ENCODE data around the gene MARK4. TPM values are rescaled to one million over a fixed set of nuclear protein-coding genes. Genes with fewer than 3 reads are reported as not detected.
"Not testable (repeated sequence)": the region's sequence is repeated elsewhere in the genome, so short reads cannot be mapped to it uniquely, and the experiment has no call there.

Gene MARK4
- total and polyA plus RNA-seq, 9 donors, result 14.2 to 53.3 (median 43.1) TPM

DNA sequence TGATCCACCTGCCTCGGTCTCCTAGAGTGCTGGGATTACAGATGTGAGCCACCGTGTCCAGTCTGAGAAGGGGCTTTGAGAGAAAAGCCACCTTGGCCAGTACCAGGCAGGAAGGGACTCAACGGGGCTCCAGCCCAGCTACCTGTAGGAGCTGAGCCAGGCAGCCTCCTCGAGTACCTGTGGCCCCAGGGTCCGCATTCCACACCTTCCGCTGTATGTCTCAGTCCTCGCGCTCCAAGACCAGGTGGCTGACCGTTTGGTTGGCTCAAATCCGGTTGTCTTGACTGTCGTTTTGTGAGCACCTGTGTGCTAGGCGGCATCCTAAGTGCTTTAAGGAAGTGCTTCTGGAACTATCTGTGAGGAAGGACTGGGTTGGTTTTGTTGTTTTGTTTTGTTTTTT lies 16.2 kb downstream of the MARK4 start:
- Histone ChIP-seq H3K27ac (no peak overlapping the region), H3K36me3 (no peaks in the 10 kb centered on the region), H3K4me1 (ENCODE audit: insufficient read depth) (no peaks in the 10 kb centered on the region), H3K27me3 (no peaks in the 10 kb centered on the region), H3K4me3 (no peak overlapping the region), H3K9me3 (no peaks in the 10 kb centered on the region)
- WGBS, 3 donors, result 88 to 90% (median 90%) methylated on average over 12 of the region's 12 CpGs
- TF ChIP-seq, protein P1, sequence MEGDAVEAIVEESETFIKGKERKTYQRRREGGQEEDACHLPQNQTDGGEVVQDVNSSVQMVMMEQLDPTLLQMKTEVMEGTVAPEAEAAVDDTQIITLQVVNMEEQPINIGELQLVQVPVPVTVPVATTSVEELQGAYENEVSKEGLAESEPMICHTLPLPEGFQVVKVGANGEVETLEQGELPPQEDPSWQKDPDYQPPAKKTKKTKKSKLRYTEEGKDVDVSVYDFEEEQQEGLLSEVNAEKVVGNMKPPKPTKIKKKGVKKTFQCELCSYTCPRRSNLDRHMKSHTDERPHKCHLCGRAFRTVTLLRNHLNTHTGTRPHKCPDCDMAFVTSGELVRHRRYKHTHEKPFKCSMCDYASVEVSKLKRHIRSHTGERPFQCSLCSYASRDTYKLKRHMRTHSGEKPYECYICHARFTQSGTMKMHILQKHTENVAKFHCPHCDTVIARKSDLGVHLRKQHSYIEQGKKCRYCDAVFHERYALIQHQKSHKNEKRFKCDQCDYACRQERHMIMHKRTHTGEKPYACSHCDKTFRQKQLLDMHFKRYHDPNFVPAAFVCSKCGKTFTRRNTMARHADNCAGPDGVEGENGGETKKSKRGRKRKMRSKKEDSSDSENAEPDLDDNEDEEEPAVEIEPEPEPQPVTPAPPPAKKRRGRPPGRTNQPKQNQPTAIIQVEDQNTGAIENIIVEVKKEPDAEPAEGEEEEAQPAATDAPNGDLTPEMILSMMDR (IDR thresholded peaks at IDR 0.05), result no peak
- TF ChIP-seq EP300 (IDR thresholded peaks at IDR 0.05), result no peak
- intact Hi-C loops (cut with DNase I), result no loop called here
- no peak for DNase-seq

DNA sequence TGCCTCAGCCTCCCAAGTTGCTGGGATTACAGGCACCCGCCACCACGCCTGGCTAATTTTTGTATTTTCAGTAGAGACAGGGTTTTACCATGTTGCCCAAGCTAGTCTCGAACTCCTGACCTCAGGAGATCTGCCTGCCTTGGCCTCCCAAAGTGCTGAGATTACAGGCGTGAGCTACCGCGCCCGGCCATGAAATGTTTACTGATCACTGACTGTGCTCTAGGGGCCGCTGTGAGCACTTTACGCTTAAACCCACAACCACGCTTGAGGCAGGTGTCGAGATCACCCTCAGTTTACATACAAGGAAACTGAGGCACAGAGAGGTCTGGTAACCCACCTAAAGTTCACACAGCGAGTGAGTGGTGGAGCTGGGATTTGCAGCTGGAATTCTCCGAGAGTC lies 18.9 kb downstream of the MARK4 start:
- not testable (repeated sequence) for DNase-seq; H3K9me3 ChIP-seq; H3K36me3 ChIP-seq; H3K27me3 ChIP-seq; H3K4me1 ChIP-seq (ENCODE audit: insufficient read depth); H3K4me3 ChIP-seq; H3K27ac ChIP-seq
- intact Hi-C loops (cut with DNase I), result loop anchor here in 1 of 4 donors (5.0 kb wide), 1 partner anchor 52 kb away; the partner anchor contains the start of gene CKM
- WGBS, 3 donors, result 91 to 94% (median 92%) methylated on average over 13 of the region's 13 CpGs

DNA sequence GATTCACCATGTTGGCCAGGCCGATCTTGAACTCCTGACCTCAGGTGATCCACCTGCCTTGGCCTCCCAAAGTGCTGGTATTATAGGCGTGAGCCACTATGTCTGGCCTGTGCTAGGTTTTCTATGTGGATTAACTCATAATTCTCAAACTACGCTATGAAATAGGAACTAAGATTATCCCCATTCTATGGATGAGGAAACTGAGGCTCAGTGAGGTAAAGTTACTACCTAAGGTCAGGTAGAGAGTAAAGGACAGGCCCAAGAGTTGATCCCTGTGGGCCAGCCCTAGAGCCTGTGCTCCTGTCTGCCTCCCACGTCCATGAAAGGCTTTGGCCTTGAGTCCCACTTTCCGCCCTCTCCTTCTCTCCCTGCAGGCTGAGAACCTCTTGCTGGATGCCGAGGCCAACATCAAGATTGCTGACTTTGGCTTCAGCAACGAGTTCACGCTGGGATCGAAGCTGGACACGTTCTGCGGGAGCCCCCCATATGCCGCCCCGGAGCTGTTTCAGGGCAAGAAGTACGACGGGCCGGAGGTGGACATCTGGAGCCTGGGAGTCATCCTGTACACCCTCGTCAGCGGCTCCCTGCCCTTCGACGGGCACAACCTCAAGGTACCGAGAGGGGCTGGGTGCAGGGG lies 20.1 kb downstream of the MARK4 start:
- DNase-seq, result no peak
- 61 to 71% (median 62%) methylated on average over 21 of the region's 21 CpGs for WGBS, 3 donors
- Histone ChIP-seq H3K4me1 (ENCODE audit: insufficient read depth) (peaks cover 3% of the 10 kb centered on the region), H3K27ac (no peak overlapping the region), H3K36me3 (no peaks in the 10 kb centered on the region), H3K9me3 (no peaks in the 10 kb centered on the region), H3K4me3 (no peak overlapping the region), H3K27me3 (no peaks in the 10 kb centered on the region)
- intact Hi-C loops (cut with DNase I), result loop anchor here in 1 of 4 donors (5.0 kb wide), 1 partner anchor 51 kb away; the partner anchor contains the start of gene CKM
- TF ChIP-seq EP300 (IDR thresholded peaks at IDR 0.05) (no peak), POLR2A (IDR thresholded peaks at IDR 0.05) (no peak)
- TF ChIP-seq, protein P1 (IDR thresholded peaks at IDR 0.05), result no peak

DNA sequence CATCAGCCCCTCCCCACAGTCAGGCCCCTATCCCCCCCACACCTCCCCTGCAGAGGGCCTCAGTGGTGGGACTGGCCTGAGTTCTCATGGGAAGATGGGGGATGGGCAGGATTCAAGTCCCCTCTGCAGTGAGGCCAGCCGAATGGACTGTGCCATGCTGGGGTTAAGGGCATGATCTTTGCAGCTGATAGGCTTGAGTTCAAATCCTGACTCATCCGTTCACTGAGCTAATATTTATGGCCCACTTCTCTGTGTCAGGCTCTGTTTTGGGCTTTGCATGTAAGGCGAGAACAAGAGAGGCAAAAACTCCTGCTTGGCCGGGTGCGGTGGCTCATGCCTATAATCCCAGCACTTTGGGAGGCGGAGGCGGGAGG lies 20.7 kb downstream of the MARK4 start:
- TF ChIP-seq EP300 (IDR thresholded peaks at IDR 0.05), result no peak
- TF ChIP-seq, protein P1 (IDR thresholded peaks at IDR 0.05), result no peak
- no peak for TF ChIP-seq POLR2A (IDR thresholded peaks at IDR 0.05)
- Histone ChIP-seq H3K36me3 (no peaks in the 10 kb centered on the region), H3K4me3 (no peak overlapping the region), H3K27me3 (no peaks in the 10 kb centered on the region), H3K4me1 (ENCODE audit: insufficient read depth) (peaks cover 3% of the 10 kb centered on the region), H3K9me3 (no peaks in the 10 kb centered on the region), H3K27ac (no peak overlapping the region)
- DNase-seq, result no peak
- WGBS, 3 donors, result 65 to 75% (median 74%) methylated on average over 7 of the region's 7 CpGs
- intact Hi-C loops (cut with DNase I), result loop anchor here in 1 of 4 donors (5.0 kb wide), 1 partner anchor 51 kb away; the partner anchor contains the start of gene CKM

DNA sequence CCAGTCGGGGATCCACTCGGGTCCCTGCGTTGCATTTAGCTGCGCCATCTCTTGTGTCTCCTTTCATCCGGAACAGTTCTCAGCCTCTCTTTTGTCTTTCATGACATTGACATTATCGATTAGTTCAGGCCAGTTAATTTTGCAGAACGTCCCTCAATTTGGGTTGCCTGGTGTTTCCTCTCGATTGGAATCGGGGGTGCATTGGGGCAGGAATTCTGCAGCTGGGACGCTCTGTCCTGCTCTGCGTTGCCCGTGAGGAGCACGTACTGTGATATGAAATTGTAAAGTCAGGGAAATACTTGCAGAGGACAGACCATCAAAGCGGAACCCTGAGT lies 22.4 kb downstream of the MARK4 start:
- no peaks in the 10 kb centered on the region for H3K36me3 ChIP-seq
- intact Hi-C loops (cut with DNase I), result loop anchor here in 1 of 4 donors (5.0 kb wide), 1 partner anchor 49 kb away; the partner anchor contains the start of gene CKM
- TF ChIP-seq, protein P1 (IDR thresholded peaks at IDR 0.05), result no peak
- no peak for TF ChIP-seq POLR2A (IDR thresholded peaks at IDR 0.05)
- TF ChIP-seq EP300 (IDR thresholded peaks at IDR 0.05), result no peak
- H3K4me3 ChIP-seq, result no peak overlapping the region
- no peak overlapping the region for H3K27ac ChIP-seq
- H3K4me1 ChIP-seq (ENCODE audit: insufficient read depth), result peaks cover 3% of the 10 kb centered on the region
- no peaks in the 10 kb centered on the region for H3K9me3 ChIP-seq
- DNase-seq, result no peak
- WGBS, 3 donors, result 80 to 86% (median 82%) methylated on average over 14 of the region's 14 CpGs
- no peaks in the 10 kb centered on the region for H3K27me3 ChIP-seq

Data from ovary (tissue), 9 donors.